Measurements from ENCODE around the gene CPNE1. TPM values are rescaled to one million over a fixed set of nuclear protein-coding genes. Genes with fewer than 3 reads are reported as not detected.

Gene CPNE1
- total RNA-seq, 1 donor from 2014 or later: 233 TPM

DNA sequence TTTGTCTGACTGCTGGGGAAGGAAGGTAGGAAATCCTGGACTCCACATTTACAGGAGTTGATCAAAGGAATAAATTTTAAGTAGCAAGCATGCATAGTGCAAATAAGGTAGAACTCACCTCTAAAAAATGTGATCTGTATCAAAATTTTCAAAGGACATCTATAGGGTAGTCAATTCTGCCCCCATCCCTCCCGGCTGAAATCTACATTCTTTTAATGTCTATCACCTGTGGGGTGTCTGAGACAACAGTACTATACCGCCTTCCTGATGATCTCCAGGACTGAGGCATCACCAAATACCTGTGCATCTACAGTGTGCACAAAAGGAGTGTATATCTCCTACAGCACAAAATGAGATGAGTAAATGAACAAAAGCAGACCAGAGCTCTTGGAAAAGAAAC is 19.9 kb downstream of the CPNE1 start:
- H3K4me1 Mint-ChIP-seq (ENCODE audit: unreplicated experiment): peaks cover 16% of the 10 kb centered on the region
- TF ChIP-seq, protein P1, sequence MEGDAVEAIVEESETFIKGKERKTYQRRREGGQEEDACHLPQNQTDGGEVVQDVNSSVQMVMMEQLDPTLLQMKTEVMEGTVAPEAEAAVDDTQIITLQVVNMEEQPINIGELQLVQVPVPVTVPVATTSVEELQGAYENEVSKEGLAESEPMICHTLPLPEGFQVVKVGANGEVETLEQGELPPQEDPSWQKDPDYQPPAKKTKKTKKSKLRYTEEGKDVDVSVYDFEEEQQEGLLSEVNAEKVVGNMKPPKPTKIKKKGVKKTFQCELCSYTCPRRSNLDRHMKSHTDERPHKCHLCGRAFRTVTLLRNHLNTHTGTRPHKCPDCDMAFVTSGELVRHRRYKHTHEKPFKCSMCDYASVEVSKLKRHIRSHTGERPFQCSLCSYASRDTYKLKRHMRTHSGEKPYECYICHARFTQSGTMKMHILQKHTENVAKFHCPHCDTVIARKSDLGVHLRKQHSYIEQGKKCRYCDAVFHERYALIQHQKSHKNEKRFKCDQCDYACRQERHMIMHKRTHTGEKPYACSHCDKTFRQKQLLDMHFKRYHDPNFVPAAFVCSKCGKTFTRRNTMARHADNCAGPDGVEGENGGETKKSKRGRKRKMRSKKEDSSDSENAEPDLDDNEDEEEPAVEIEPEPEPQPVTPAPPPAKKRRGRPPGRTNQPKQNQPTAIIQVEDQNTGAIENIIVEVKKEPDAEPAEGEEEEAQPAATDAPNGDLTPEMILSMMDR (IDR thresholded peaks at IDR 0.05; ENCODE audit: unreplicated experiment): no peak
- H3K9me3 Mint-ChIP-seq (ENCODE audit: unreplicated experiment): no peaks in the 10 kb centered on the region
- no peaks in the 10 kb centered on the region for H3K36me3 Mint-ChIP-seq (ENCODE audit: low read depth, unreplicated experiment)
- no peak overlapping the region for H3K27ac Mint-ChIP-seq (ENCODE audit: unreplicated experiment)
- DNase-seq (ENCODE audit: low spot score): no peak
- no peaks in the 10 kb centered on the region for H3K27me3 Mint-ChIP-seq (ENCODE audit: unreplicated experiment)
- no peak overlapping the region for H3K4me3 Mint-ChIP-seq (ENCODE audit: unreplicated experiment)

- Mint-ChIP-seq H3K4me3 (ENCODE audit: unreplicated experiment) (no peak overlapping the region), H3K9me3 (ENCODE audit: unreplicated experiment) (no peaks in the 10 kb centered on the region), H3K27ac (ENCODE audit: unreplicated experiment) (no peak overlapping the region), H3K27me3 (ENCODE audit: unreplicated experiment) (no peaks in the 10 kb centered on the region), H3K36me3 (ENCODE audit: low read depth, unreplicated experiment) (no peaks in the 10 kb centered on the region), H3K4me1 (ENCODE audit: unreplicated experiment) (peaks cover 16% of the 10 kb centered on the region)
- no peak for DNase-seq (ENCODE audit: low spot score)
- TF ChIP-seq, protein P1 (IDR thresholded peaks at IDR 0.05; ENCODE audit: unreplicated experiment): no peak
Observed at GRCh38 chr20:35643045-35643444, 21.7 kb downstream of the CPNE1 start.

DNA sequence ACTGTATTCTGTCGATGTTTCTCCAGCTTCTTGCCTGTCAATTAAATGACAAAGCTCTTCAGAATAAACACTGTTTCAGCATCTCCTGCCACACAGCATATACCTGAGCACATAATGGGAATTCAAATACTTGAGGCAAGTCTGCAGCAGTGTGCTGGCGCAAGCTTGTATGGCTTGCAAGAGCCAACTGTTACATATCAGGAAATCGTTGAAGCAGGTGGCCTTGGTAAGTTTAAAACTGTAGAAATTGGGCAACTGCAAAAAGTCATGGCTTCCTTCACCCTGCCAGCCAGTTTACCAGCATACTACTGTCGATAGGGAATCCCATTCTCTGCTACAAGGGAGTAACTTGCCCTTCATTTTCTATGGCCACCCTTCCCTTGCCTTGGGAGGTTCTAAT is 23.0 kb downstream of the CPNE1 start:
- Mint-ChIP-seq H3K27ac (ENCODE audit: unreplicated experiment) (no peak overlapping the region), H3K27me3 (ENCODE audit: unreplicated experiment) (no peaks in the 10 kb centered on the region)

DNA sequence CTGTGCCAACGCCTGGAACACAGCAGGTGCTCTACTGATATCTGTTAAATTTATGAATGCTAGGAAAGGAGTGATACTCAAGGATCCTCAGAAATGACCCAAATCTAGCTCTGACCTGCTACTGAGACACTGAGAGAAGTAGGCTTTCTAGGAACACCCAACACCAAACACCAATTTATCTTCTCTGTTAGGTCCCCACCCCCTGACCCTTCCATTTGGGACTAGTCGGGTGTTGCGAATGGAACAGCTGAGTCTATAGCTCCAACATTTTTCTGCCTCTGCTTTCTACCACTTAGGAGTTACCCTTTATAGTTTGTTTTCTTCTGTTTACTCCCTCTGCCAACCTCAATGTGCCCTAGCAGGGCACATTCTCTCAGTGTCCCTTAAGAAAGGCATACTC is 24.0 kb downstream of the CPNE1 start:
- Mint-ChIP-seq H3K9me3 (ENCODE audit: unreplicated experiment) (no peaks in the 10 kb centered on the region), H3K27me3 (ENCODE audit: unreplicated experiment) (peaks cover 1% of the 10 kb centered on the region), H3K4me1 (ENCODE audit: unreplicated experiment) (peaks cover 11% of the 10 kb centered on the region), H3K4me3 (ENCODE audit: unreplicated experiment) (no peak overlapping the region), H3K27ac (ENCODE audit: unreplicated experiment) (no peak overlapping the region), H3K36me3 (ENCODE audit: low read depth, unreplicated experiment) (no peaks in the 10 kb centered on the region)
- TF ChIP-seq, protein P1 (IDR thresholded peaks at IDR 0.05; ENCODE audit: unreplicated experiment): no peak
- DNase-seq (ENCODE audit: low spot score): no peak

More for the DNA sequence above, 23.0 kb downstream of the CPNE1 start:
- TF ChIP-seq, protein P1 (IDR thresholded peaks at IDR 0.05; ENCODE audit: unreplicated experiment): no peak
- Mint-ChIP-seq H3K4me3 (ENCODE audit: unreplicated experiment) (no peak overlapping the region), H3K36me3 (ENCODE audit: low read depth, unreplicated experiment) (no peaks in the 10 kb centered on the region), H3K4me1 (ENCODE audit: unreplicated experiment) (peaks cover 12% of the 10 kb centered on the region), H3K9me3 (ENCODE audit: unreplicated experiment) (no peaks in the 10 kb centered on the region)
- no peak for DNase-seq (ENCODE audit: low spot score)

DNA sequence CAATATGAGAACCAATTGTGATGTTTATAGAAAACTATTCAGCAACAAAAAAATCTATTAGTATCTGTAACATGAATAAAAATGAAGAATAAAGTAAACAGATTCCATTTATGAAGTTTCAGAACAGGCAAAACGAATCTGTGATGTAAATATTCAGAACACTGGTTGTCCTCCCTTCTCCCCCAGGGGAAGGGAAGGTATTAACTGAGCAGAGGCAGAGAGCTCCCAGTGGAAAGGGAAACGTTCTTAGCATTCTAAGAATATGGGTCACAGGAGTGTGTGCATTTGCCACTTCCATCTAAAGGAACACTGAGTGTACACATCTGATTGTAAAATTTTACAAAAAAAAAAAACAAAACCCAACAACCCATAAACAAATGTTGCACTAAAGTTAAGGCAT is 25.9 kb downstream of the CPNE1 start:
- H3K36me3 Mint-ChIP-seq (ENCODE audit: low read depth, unreplicated experiment): no peaks in the 10 kb centered on the region
- no peak for DNase-seq (ENCODE audit: low spot score)
- no peaks in the 10 kb centered on the region for H3K4me1 Mint-ChIP-seq (ENCODE audit: unreplicated experiment)
- TF ChIP-seq, protein P1 (IDR thresholded peaks at IDR 0.05; ENCODE audit: unreplicated experiment): no peak
- peaks cover 1% of the 10 kb centered on the region for H3K27me3 Mint-ChIP-seq (ENCODE audit: unreplicated experiment)
- no peaks in the 10 kb centered on the region for H3K9me3 Mint-ChIP-seq (ENCODE audit: unreplicated experiment)
- H3K27ac Mint-ChIP-seq (ENCODE audit: unreplicated experiment): no peak overlapping the region
- H3K4me3 Mint-ChIP-seq (ENCODE audit: unreplicated experiment): no peak overlapping the region
